ENCODE results near the gene FBXO17. TPM values are rescaled to one million over a fixed set of nuclear protein-coding genes. Genes with fewer than 3 reads are reported as not detected.

Gene FBXO17
- polyA plus RNA-seq, 2 of the 4 experiments (the other 2 are of a cell fraction): 68.1 to 112 TPM

- TF ChIP-seq CTCF (IDR thresholded peaks at IDR 0.05) (peak; percentile 49), TFCP2L1 (CRISPR knock-in tag; IDR thresholded peaks at IDR 0.05) (no peak), E2F6 (IDR thresholded peaks at IDR 0.05; ENCODE audit: borderline replicate concordance, low read depth) (no peak), RNF2 (IDR thresholded peaks at IDR 0.05; ENCODE audit: borderline replicate concordance, low read depth) (no peak), POLR2AphosphoS2 (conservative IDR thresholded peaks at IDR 0.05; ENCODE audit: low read length) (peak; percentile 74; the same call in 1 of the 2 replicates), POLR2A (IDR thresholded peaks at IDR 0.05; ENCODE audit: low read length) (no peak), KDM1A (IDR thresholded peaks at IDR 0.05; ENCODE audit: low read depth) (no peak), RCOR1 (IDR thresholded peaks at IDR 0.05; ENCODE audit: low read depth, low read length) (no peak), ATOH8 (CRISPR knock-in tag; IDR thresholded peaks at IDR 0.05; ENCODE audit: low read depth) (no peak), RAD21 (conservative IDR thresholded peaks at IDR 0.05 in 1 of 2, IDR thresholded peaks at IDR 0.05 in 1 of 2) (peak; percentile 48 to 59)
- TF ChIP-seq, protein P1, sequence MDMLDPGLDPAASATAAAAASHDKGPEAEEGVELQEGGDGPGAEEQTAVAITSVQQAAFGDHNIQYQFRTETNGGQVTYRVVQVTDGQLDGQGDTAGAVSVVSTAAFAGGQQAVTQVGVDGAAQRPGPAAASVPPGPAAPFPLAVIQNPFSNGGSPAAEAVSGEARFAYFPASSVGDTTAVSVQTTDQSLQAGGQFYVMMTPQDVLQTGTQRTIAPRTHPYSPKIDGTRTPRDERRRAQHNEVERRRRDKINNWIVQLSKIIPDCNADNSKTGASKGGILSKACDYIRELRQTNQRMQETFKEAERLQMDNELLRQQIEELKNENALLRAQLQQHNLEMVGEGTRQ (IDR thresholded peaks at IDR 0.05): no peak
Measured at GRCh38 chr19:38917921-38918491, 57.5 kb downstream of the FBXO17 start (continued).

- 79% methylated on average over 9 of the region's 9 CpGs for WGBS (ENCODE audit: missing lambda C conversion rate)
- TF ChIP-seq E2F6 (IDR thresholded peaks at IDR 0.05; ENCODE audit: borderline replicate concordance, low read depth) (no peak), RFX5 (IDR thresholded peaks at IDR 0.05) (no peak), CBX8 (IDR thresholded peaks at IDR 0.05) (no peak), FOSB (CRISPR knock-in tag; IDR thresholded peaks at IDR 0.05) (no peak), KDM1A (IDR thresholded peaks at IDR 0.05; ENCODE audit: low read depth) (no peak)
- ChIA-PET CTCF (interaction anchor here (0.7 to 4.1 kb wide), 23 partner anchors 10 to 515 kb away, joined by 3 to 105 read pairs (median 4); partner anchors contain the start of genes FAM98C, HNRNPL, MRPS12 and SARS2), POLR2A (interaction anchor here (0.7 to 4.0 kb wide), 2 partner anchors 13 to 514 kb away, joined by 3 to 20 read pairs; partner anchors contain the start of genes FAM98C, MRPS12 and SARS2)
- Histone ChIP-seq H3K27ac (peak overlapping the region in 1 of 2 experiments; percentile 14; a peak in 1 of 6 replicates), H3K9me3 (no peaks in the 10 kb centered on the region), H3K4me1 (0 out of 3 replicates have a peak, but pooled peaks cover 5% of the 10 kb centered on the region), H3K4me3 (no peak overlapping the region), H3K4me2 (no peak overlapping the region)
- ATAC-seq (peak; percentile 3 to 13; a peak in 4 of 6 replicates), FAIRE-seq (no peak), DNase-seq (ENCODE audit: low read depth in 1 of 2, low spot score in 1 of 2) (no peak)
Measured at GRCh38 chr19:38917516-38917915, 58.0 kb downstream of the FBXO17 start.

DNA sequence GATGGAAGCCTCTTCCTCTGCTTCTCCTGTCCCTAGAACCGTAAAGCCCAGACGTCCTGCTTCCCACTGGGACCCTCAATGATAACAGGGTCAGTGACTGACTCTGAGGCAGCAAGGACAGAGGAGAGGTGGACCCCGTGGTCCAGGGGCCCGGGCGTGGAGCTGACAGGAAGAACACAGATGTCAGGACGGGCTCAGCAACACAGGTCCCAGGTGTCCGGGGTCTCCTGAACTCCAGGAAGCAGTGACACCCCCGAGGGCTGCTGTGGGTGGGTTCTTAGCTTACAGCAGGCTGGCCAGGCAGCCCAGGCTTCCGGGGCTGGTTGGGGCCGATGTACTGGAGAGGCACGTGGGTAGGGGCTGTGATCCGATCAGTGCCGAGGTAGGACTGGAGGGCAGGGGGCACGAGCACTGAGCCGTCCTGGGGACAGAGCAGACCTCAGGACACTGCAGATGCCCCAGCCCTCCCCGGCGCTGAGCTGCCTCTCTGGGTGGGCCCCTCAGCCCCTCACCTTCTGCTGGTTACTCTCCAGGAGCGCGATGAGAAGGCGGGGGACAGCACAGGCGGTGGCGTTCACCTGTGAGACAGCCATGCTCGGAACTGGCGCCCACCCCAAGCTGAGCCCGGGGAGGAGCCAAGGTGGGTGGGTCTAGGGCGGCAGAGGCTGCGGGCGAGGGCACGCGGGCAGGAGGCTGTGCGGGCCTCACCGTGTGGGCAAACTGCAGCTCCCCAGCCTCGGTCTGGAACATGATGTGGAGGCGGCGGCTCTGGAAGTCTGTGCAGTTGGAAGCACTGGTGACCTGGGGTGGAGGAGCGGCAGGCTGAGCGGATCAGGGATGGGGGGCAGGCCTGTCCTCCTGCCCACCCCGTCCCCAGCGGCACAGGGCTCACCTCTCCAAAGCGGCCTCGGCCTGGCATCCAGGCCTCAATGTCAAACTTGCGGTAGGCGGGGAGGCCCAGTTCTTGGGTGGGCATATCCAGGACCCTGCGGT is 59.9 kb downstream of the FBXO17 start:
- no peak for ATAC-seq
- TF ChIP-seq POLR2AphosphoS2 (conservative IDR thresholded peaks at IDR 0.05; ENCODE audit: low read length) (no peak), ZSCAN20 (CRISPR knock-in tag; IDR thresholded peaks at IDR 0.05) (no peak), SREBF2 (IDR thresholded peaks at IDR 0.05) (no peak)
- TF ChIP-seq, protein P2, sequence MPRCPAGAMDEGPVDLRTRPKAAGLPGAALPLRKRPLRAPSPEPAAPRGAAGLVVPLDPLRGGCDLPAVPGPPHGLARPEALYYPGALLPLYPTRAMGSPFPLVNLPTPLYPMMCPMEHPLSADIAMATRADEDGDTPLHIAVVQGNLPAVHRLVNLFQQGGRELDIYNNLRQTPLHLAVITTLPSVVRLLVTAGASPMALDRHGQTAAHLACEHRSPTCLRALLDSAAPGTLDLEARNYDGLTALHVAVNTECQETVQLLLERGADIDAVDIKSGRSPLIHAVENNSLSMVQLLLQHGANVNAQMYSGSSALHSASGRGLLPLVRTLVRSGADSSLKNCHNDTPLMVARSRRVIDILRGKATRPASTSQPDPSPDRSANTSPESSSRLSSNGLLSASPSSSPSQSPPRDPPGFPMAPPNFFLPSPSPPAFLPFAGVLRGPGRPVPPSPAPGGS (IDR thresholded peaks at IDR 0.05): no peak
- Histone ChIP-seq H3K4me3 (no peak overlapping the region), H3K4me1 (0 out of 3 replicates have a peak, but pooled peaks cover 5% of the 10 kb centered on the region), H3K27ac (no peak overlapping the region), H3K9me3 (no peaks in the 10 kb centered on the region), H3K4me2 (no peak overlapping the region)
- ChIA-PET POLR2A (interaction anchor here (1.6 to 1.7 kb wide), 2 partner anchors 15 to 66 kb away, joined by 3 to 7 read pairs; partner anchors contain the start of genes HNRNPL, MRPS12 and SARS2), CTCF (interaction anchor here (0.5 to 5.7 kb wide), 22 partner anchors 8 to 513 kb away, joined by 3 to 56 read pairs (median 4); partner anchors contain the start of genes FAM98C, FBXO17, MRPS12 and NFKBIB)
- DNase-seq (ENCODE audit: low read depth in 1 of 2, low spot score in 1 of 2): no peak
- 87% methylated on average over 44 of the region's 44 CpGs for WGBS (ENCODE audit: missing lambda C conversion rate)
- FAIRE-seq: no peak
